Ishikawa (cell line): ENCODE results near the gene GNB1L.

Source experiments
- CEBPB ChIP-seq: IDR thresholded peaks from 2 replicates; pipeline ENCODE4 v1.6.1; 2012
- EP300 ChIP-seq: IDR thresholded peaks from 2 replicates; pipeline ENCODE4 v1.6.1; 2012; ENCODE audit warnings: borderline replicate concordance
- NFIC ChIP-seq: IDR thresholded peaks from 2 replicates; pipeline ENCODE4 v1.6.1; 2012
- RAD21 ChIP-seq: IDR thresholded peaks from 2 replicates; pipeline ENCODE4 v1.6.1; 2012; ENCODE audit warnings: low read depth
- TAF1 ChIP-seq: IDR thresholded peaks from 2 replicates; pipeline ENCODE4 v1.6.1; 2012; ENCODE audit warnings: low read depth, mild to moderate bottlenecking
- YY1 ChIP-seq: IDR thresholded peaks from 2 replicates; pipeline ENCODE4 v1.6.1; 2012; ENCODE audit warnings: low read depth
- TF ChIP-seq, protein P1 (sequence below): IDR thresholded peaks from 2 replicates; pipeline ENCODE4 v1.6.1; 2012
- TF ChIP-seq, protein P2 (sequence below): IDR thresholded peaks from 2 replicates; pipeline ENCODE4 v1.6.1; 2012

DNA sequence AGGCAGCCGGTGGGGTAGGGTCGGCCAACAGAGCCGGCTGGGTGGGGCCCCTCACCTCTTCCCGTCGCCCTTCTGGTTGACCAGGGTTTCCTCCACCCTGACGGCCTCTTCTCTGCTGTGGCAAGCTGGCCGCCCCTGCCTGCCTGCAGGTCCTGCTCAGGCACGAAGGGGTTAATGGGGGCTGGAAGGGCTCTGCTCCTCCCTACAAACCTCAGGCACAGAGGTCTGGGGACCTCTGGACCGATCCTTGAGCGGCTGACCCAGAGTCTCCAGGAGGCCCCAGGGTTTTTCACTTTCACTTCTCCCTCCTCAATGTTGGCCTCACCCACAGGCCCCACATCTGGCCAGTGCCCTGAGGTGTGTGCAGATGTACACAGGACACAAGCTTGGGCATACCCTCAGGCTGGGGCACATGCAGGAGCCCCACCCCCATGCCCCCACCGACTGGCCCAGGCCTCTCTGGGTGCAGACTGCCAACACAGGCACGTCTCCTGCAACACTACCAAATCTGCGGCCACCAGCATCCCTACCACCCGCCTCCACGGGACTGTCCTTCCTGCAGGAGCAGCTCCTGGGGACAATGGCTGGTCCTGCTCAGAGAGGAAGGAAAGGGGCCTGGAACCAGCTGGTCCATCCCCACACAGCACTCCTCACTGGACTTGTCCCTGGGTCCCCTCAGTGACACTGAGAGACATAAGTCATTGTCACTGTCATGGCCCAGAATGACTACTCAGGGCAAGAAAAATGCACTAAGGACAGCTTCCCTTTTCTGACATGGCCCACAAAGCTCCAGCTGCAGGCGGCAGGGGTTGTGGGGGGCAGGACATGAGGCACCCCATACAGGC is 97.3 kb downstream of the GNB1L start:
- TF ChIP-seq EP300 (no peak), RAD21 (no peak), NFIC (no peak), TAF1 (no peak), YY1 (no peak), CEBPB (no peak)
- TF ChIP-seq, protein P1, sequence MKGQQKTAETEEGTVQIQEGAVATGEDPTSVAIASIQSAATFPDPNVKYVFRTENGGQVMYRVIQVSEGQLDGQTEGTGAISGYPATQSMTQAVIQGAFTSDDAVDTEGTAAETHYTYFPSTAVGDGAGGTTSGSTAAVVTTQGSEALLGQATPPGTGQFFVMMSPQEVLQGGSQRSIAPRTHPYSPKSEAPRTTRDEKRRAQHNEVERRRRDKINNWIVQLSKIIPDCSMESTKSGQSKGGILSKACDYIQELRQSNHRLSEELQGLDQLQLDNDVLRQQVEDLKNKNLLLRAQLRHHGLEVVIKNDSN: no peak
- TF ChIP-seq, protein P2, sequence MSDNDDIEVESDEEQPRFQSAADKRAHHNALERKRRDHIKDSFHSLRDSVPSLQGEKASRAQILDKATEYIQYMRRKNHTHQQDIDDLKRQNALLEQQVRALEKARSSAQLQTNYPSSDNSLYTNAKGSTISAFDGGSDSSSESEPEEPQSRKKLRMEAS: no peak
